Hematopoietic multipotent progenitor cell treated with erythropoietin and hydrocortisone succinate and interleukin-3 and kit ligand, for 8 days (in vitro differentiated cells): ENCODE results near the gene PSEN1.

ENCODE experiments used
- DNase-seq: peaks from one replicate; pipeline ENCODE4 v3.0.0-alpha.2; 2015

The PSEN1 gene

DNA sequence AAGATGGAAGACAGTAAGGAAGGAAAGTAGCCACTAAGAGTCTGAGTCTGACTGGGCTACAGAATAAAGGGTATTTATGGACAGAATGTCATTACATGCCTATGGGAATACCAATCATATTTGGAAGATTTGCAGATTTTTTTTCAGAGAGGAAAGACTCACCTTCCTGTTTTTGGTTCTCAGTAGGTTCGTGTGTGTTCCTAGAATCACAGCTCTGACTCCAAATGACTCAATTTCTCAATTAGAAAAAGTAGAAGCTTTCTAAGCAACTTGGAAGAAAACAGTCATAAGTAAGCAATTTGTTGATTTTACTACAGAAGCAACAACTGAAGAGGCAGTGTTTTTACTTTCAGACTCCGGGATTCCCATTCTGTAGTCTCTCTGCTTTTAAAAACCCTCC lies 85.6 kb downstream of the PSEN1 start:
- DNase-seq = no peak

DNA sequence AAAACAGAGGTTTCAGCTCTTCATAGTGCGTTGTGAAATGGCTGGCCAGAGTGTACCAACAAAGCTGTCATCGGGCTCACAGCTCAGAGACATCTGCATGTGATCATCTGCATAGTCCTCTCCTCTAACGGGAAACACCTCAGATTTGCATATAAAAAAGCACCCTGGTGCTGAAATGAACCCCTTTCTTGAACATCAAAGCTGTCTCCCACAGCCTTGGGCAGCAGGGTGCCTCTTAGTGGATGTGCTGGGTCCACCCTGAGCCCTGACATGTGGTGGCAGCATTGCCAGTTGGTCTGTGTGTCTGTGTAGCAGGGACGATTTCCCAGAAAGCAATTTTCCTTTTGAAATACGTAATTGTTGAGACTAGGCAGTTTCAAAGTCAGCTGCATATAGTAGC lies 86.7 kb downstream of the PSEN1 start:
- DNase-seq = no peak

DNA sequence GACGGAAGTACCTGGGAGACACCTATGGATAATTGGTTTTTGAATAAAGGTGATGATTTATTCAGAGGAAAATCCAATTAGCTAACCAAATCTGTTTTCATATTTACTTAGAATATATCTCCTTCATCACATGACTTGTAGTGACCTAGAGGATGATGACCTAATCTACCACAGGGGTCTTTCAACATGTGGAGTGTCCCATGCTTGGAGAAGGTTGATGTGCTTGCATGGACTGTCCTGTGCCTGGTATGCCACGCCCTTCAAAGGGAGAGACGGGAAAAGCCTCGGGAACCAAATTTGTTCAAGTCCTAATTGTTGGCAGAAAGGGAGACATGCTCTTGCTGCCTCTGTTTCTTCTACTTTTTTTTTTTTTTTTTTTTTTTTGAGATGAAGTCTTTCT lies 89.2 kb downstream of the PSEN1 start:
- no peak for DNase-seq

DNA sequence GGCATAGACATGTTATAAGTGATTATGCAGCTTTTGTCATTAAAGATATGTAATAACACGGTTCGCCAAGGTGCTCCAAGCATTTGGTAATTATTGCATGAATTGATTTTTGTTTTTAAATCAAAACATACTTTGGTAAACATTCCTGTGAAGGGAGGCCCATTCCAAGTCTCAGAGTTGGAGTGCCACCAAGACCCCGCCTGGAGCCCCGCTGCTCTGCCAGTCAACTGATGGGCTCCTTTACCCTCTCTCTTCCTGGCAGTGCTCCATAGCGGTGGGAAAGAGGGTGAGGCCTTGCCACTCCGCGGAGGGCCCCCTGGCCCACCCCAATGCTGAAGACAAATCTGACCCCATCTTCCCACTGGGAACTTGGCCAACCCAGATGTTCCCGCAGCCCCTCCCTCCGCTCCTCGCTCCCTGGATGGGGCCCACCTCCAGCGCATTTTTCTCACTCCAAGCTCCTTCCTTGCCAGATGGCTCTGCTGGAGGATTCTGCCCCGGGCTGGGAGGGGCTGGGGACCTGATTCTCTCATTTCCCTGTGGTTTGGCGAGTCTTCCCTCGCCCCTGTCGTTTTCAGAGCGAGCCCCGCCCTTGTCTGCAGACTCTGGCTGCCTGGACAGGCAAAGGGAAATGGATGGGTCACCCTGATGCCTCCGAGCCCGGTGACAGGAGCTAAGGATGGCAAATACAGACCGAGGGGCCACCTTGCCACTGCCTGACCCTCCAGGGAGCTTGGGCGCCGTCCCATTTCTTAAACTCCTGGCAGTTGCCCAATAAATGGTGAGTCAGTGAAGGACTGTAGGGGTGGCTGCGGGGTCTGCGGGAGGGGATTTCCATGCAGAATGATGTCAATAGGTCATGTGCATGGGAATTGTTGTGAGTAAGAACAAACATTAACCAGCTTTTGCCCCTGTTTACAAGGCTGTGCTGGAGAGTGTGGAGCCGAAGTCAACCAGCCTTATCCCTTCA lies 91.8 kb downstream of the PSEN1 start:
- DNase-seq = no peak

DNA sequence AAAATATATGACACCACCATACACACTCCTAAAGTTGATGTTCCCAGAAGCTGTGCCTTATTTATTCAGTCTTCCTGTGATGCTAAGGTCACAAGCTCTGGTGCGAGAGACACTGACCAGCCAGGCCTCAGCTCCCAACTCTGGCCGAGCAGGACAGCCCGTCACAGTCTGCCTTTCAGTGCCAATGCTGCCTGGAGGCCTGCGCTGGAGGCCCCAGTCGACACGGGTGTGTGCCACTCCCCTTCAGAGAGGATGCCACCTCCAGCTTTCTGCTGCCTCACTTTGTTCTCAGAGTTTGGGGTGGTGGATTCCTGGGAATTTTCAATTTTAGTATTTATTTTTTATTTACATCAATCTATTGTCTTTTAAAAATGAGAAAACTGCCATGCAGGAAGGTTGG lies 93.7 kb downstream of the PSEN1 start:
- DNase-seq = no peak

GRCh38 chr14:73231981-73232851 lies 95.9 kb downstream of the PSEN1 start:
- peak; percentile 16 for DNase-seq

GRCh38 chr14:73232984-73233383 lies 96.7 kb downstream of the PSEN1 start:
- DNase-seq = no peak

GRCh38 chr14:73233564-73233963 lies 97.3 kb downstream of the PSEN1 start:
- DNase-seq = no peak

DNA sequence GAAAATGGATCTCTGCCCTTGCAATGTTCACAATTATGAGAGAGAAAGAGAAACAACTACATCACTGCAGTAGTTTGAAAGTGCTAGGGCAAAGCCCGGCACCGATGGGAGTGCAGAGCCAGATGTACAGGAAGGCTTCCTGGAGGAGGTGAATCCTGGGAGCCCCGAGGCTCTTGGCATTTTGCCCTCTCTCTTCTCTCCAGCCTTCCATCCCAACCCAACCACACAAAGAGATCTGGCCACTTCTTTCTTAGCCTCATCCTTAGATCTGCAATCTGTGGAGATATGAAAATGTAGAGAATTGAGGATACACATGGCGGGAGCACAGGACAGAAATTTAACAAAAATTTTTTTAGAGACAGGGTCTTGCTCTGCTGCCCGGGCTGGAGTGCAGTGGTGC lies 97.7 kb downstream of the PSEN1 start:
- no peak for DNase-seq

GRCh38 chr14:73234586-73235394 lies 98.5 kb downstream of the PSEN1 start:
- no peak for DNase-seq

DNA sequence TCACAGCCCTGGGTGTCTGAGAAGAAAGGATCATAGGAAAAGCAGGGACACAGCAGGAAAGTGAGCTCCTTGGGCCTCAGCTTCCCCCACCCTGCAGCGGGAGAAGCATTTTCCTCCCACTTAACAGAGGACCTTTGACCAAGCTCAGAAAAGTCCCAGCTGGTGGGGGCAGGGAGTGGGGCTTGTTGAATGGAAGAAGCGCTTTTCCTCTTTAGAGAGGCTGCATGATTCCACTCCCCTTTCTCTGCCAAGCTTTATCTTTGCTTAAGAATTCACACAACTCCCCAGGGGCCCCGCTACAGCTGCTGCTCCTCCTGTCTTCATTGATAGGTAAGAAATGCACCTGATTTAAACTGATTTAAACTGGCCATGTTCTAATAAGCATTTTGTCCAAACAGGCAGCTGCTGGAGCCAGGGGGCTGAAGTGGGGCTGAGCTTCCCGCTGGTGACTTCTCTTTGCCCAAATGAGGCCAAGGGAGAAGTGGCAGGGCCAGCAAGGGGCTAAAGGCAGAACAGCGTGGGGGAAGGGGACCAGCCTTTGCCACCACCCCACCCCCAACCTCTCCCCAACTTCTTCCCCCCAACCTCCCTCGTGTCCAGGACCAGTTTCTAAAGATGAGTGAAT lies 99.3 kb downstream of the PSEN1 start:
- DNase-seq = no peak

GRCh38 chr14:73236157-73236556 lies 99.8 kb downstream of the PSEN1 start:
- no peak for DNase-seq

GRCh38 chr14:73236752-73237218 lies 100.5 kb downstream of the PSEN1 start:
- no peak for DNase-seq

DNA sequence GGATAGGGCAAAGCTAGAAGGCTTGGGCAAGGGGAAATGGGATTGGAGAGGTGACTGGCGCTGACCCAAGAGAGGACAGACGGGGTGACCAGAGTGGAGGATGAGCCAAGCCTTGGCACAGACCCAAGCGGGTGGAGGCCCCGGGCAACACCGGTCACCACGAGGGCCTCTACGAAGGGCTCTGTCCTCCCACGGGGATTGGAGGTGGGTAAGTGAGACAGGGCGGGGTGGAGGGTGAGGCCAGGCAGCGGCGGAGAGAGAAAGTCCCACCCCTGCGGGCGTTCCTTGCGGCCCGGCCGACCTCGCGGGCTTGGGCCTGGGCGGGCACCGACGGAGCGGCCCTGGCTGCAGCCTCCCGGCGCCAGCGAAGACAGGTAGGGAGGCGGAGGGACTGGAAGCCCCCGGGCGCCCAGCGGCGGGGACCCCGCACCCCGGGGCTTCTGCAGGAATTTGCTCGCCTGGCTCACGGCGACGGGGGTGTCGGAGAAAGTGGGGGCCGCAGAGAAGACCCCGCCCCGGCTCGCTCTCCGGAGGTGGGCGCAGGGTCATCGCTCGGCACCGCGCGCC lies 101.0 kb downstream of the PSEN1 start, which contains the start of gene PAPLN:
Gene PAPLN, plus strand, starts transcription at position 288 of the 567 bp plus-strand sequence. CDS start 2,273 bp downstream, outside the sequence.
- DNase-seq = peak; percentile 25

GRCh38 chr14:73237786-73238423 lies 101.6 kb downstream of the PSEN1 start:
- no peak for DNase-seq

DNA sequence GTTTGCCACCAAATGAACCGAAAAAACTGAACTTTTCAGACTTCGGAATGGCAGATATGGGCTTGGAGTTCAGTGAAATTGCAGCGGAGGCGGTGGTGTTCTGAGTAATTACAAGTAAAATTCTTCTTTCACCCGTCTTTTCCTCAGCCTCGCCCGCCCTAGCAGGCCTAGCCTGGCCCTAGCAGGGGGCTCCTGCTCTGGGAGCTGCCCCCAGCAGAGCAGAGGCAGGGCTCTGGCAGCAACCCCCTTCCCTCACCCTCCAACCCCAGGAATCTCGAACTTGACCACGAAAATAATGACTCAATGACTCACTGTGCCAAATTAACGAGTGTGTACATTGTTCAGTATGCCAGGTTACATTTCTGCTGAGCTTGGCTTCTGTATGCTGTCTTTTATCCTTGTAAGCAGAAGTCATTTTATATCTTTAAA lies 102.1 kb downstream of the PSEN1 start:
- DNase-seq = no peak

DNA sequence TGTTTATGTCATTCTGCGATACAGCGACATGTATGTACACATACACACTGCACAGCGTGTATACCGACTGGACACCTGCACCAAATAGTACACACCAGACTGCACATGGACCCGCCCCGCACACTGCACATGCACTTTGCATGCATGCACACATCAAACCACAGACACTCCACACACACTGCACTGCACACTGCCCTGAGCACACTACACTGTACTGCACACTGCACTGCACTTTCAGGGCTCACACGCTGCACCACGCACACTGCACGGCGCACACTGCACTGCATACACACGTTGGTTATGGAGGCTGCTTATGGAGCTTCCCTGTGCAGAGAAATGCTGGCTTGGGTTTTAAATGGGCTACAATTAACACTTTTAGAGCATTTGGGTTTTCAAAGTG lies 102.6 kb downstream of the PSEN1 start:
- no peak for DNase-seq

GRCh38 chr14:73239393-73240241 lies 103.3 kb downstream of the PSEN1 start:
- no peak for DNase-seq

- DNase-seq = no peak
Measured at GRCh38 chr14:73240816-73241480, 104.6 kb downstream of the PSEN1 start.
